ENCODE results near the gene FBP2.

Gene FBP2

DNA sequence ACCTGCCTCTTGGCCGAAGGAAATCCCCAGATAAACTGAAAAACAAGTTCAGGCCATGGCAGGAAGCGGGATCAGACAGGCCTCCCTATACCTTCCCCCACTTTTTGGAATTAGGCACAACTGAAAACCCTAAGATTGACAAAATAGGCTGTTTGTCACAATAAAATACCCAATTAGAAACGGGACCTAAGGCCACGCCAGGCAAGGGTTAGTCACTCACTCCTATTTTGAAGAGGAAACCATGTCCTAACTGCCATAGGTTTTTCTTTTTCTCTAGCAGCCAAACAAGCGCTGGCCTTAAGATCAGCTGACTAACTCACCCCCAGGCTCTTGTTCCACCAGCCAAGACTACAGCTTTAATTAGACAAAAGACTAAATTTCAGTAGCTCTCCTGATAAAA lies 11.9 kb downstream of the FBP2 start:
- TF ChIP-seq, protein P1, sequence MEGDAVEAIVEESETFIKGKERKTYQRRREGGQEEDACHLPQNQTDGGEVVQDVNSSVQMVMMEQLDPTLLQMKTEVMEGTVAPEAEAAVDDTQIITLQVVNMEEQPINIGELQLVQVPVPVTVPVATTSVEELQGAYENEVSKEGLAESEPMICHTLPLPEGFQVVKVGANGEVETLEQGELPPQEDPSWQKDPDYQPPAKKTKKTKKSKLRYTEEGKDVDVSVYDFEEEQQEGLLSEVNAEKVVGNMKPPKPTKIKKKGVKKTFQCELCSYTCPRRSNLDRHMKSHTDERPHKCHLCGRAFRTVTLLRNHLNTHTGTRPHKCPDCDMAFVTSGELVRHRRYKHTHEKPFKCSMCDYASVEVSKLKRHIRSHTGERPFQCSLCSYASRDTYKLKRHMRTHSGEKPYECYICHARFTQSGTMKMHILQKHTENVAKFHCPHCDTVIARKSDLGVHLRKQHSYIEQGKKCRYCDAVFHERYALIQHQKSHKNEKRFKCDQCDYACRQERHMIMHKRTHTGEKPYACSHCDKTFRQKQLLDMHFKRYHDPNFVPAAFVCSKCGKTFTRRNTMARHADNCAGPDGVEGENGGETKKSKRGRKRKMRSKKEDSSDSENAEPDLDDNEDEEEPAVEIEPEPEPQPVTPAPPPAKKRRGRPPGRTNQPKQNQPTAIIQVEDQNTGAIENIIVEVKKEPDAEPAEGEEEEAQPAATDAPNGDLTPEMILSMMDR (IDR thresholded peaks at IDR 0.05; ENCODE audit: low read depth, low read length) = no peak
- TF ChIP-seq MYC (IDR thresholded peaks at IDR 0.05; ENCODE audit: low read depth, low read length) = no peak
- TF ChIP-seq, protein P2, sequence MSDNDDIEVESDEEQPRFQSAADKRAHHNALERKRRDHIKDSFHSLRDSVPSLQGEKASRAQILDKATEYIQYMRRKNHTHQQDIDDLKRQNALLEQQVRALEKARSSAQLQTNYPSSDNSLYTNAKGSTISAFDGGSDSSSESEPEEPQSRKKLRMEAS (IDR thresholded peaks at IDR 0.05; ENCODE audit: low read depth, low read length) = no peak
- no peak for TF ChIP-seq POLR2A (IDR thresholded peaks at IDR 0.05; ENCODE audit: extremely low read depth, insufficient read length)
- no peak overlapping the region for H3K4me3 ChIP-seq (ENCODE audit: low read depth, low read length)
- no peak for DNase-seq (ENCODE audit: low read depth)

DNA sequence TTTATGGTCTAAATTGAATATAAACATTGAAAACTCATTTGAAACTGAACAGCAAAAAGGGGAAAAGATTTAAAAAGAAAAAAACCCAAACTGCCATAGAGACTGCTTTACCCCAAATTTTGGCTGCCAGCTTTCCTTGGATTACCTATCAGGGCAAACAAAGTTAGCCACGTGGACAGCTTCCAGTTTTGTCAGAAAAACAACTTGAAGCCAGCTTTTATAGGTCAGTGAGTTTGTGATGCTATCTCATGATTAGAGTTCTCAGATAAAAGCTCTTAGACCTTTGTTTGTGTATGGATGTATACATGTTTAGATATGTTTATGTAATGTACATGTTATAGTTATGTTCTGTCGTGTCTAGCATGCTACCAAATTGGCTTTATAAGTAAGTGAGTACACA lies 16.1 kb downstream of the FBP2 start:
- no peak overlapping the region for H3K4me3 ChIP-seq (ENCODE audit: low read depth, low read length)
- DNase-seq (ENCODE audit: low read depth) = no peak
- no peak for TF ChIP-seq POLR2A (IDR thresholded peaks at IDR 0.05; ENCODE audit: extremely low read depth, insufficient read length)
- TF ChIP-seq, protein P2 (IDR thresholded peaks at IDR 0.05; ENCODE audit: low read depth, low read length) = no peak
- TF ChIP-seq, protein P1 (IDR thresholded peaks at IDR 0.05; ENCODE audit: low read depth, low read length) = no peak

DNA sequence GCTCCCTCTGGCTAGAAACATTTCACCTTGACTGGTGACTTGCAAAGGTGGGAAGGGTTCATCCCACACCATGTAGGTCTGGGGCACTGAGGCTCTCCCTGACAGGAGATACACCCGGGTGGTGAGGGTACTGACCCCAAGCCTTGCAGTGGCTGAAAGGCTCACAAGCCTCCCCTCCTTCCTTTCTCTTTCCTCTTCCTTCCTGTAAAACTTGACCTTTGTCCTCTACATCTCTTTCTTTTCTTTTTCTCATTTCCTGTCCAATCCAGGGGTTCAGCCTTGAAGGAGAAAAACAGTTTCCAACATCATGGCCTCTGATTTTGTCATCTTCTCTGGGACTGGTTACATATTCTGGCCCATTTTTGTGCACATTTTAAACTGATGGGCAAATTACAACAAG lies 16.6 kb downstream of the FBP2 start:
- no peak for DNase-seq (ENCODE audit: low read depth)
- TF ChIP-seq, protein P2 (IDR thresholded peaks at IDR 0.05; ENCODE audit: low read depth, low read length) = no peak
- TF ChIP-seq MYC (IDR thresholded peaks at IDR 0.05; ENCODE audit: low read depth, low read length) (no peak), POLR2A (IDR thresholded peaks at IDR 0.05; ENCODE audit: extremely low read depth, insufficient read length) (no peak)
- TF ChIP-seq, protein P1 (IDR thresholded peaks at IDR 0.05; ENCODE audit: low read depth, low read length) = no peak

DNA sequence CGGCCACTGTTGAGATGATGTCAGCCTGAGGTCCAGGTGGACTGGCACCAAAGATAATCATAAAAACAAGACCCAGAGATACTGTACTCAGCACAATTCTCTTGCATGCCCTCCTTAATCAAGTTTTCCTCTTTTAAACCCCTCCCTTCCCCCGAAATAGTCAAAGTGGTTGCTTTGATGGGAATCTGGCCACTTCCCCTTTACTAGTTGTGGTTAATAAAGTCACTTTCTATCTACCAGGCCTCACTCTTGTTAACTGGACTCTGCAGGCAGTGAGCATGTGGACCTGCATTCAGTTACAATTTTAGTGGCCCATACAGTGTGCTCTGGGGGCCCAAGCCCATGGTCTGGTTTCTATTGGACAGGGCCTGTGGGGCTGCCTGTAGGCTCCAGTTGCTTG lies 17.5 kb downstream of the FBP2 start:
- H3K4me3 ChIP-seq (ENCODE audit: low read depth, low read length) = no peak overlapping the region
- peak; percentile 54 for DNase-seq (ENCODE audit: low read depth)
- no peak for TF ChIP-seq MYC (IDR thresholded peaks at IDR 0.05; ENCODE audit: low read depth, low read length)
- TF ChIP-seq, protein P2 (IDR thresholded peaks at IDR 0.05; ENCODE audit: low read depth, low read length) = 0 out of 2 replicates have a peak, but pooled peaks have one; percentile 4

More for the DNA sequence above, 16.6 kb downstream of the FBP2 start:
- H3K4me3 ChIP-seq (ENCODE audit: low read depth, low read length) = no peak overlapping the region

DNA sequence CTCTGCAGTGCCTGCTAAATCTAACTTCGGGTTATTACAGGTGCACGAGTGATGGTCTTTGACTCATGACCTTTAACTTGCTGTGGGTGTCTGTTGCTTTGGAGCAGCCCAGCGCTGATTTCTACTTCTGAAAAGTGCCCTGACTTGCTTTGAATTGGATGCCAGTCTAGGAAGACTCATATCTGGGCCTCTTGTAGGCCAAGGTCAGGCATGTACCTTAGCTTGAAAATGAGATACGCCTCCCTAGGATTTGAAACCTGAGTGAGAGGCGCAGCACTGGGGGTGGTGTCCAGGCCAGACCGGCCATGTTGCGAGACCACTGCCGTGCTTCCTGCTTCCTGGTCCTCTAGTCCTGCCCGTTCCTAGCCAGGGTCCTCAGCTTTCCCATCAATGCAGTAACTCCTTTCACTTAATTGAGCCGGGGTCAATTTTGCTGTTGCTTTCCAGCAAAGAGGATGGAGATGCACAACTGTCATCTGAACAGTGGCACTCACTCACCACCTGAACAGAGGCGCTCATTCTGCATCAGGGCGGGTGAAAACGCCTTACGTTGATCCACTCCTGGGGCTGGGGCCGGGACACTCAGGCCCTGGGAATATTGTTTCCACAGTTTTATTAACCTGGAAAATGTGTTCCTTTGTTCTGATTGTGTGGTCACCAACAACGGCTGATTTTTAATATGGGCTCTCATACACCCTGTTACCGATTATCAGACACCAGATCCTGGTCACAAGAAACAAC lies 24.5 kb downstream of the FBP2 start:
- no peak for DNase-seq (ENCODE audit: low read depth)
- TF ChIP-seq, protein P2 (IDR thresholded peaks at IDR 0.05; ENCODE audit: low read depth, low read length) = no peak
- TF ChIP-seq POLR2A (IDR thresholded peaks at IDR 0.05; ENCODE audit: extremely low read depth, insufficient read length) = no peak
- TF ChIP-seq, protein P1 (IDR thresholded peaks at IDR 0.05; ENCODE audit: low read depth, low read length) = no peak
- TF ChIP-seq MYC (IDR thresholded peaks at IDR 0.05; ENCODE audit: low read depth, low read length) = no peak
- H3K4me3 ChIP-seq (ENCODE audit: low read depth, low read length) = no peak overlapping the region

DNA sequence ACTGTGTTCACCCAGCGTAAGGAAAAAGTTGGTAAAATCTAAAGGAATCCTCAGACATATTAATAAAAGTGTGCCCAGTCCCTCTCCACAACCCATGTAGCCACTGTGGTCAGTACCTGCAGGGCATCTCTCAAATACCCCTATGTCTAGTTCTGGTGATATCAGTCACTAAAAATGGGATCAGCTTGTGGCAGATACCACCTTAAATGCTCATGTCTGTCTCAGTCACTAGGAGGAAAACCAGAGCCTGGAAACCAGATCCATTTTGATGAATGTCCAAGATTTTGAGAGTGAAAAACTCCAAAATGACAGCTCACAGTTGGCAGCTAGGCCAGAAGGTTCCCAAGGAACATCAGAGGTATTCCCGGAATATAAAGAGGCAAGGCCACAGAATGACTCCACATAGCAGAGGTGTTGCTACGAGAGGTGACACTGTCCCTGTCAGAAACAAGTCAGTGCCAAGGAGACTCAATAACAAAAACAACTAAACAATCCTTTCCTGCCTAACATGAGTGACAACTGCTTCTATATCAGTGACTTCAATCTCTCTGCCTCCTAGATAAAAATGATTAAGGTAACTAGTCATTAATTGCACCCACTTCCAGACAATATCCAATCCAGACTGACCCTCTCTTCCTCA lies 25.3 kb downstream of the FBP2 start:
- DNase-seq (ENCODE audit: low read depth) = no peak
- TF ChIP-seq, protein P2 (IDR thresholded peaks at IDR 0.05; ENCODE audit: low read depth, low read length) = no peak
- no peak overlapping the region for H3K4me3 ChIP-seq (ENCODE audit: low read depth, low read length)

Measured in NB4 (cell line).